Head of caudate nucleus (tissue), 42 donors: ENCODE data around the gene MXRA5.
"Not testable (repeated sequence)": the region's sequence is repeated elsewhere in the genome, so short reads cannot be mapped to it uniquely, and the experiment has no call there.

Experiments
- DNase-seq, 42 donors: peaks; one replicate each; pipeline versions ENCODE4 v3.0.0 to v3.0.0-alpha.2; 2020 to 2021; ENCODE audit warnings: mixed read lengths in 7 of 42
- intact Hi-C: fragments of 100-400 bp; cut with DNase I; formaldehyde crosslinking; loops from one replicate; pipeline ENCODE4 v1.15.0; 2022

Gene MXRA5

DNA sequence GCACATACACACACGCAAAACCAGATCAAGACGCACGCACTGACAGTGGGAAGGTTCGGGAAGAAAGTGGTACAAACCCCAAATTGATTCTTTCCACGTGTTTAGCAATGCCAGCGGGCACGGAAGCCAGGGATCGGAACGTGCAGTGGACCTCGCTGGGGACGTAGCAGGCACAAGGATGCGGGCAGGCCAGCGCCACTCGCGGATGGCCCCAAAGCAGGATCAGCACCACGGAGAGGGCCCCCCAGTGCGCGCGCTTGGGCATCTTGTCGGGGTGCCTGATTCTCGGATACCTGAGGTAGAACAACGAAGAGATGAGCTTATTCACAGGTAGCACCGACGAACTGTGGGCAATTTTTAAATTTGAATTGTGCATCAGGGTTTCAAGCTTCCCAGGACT, 2.9 kb downstream of the MXRA5 start:
- DNase-seq, intact Hi-C loops: not testable (repeated sequence)

DNA sequence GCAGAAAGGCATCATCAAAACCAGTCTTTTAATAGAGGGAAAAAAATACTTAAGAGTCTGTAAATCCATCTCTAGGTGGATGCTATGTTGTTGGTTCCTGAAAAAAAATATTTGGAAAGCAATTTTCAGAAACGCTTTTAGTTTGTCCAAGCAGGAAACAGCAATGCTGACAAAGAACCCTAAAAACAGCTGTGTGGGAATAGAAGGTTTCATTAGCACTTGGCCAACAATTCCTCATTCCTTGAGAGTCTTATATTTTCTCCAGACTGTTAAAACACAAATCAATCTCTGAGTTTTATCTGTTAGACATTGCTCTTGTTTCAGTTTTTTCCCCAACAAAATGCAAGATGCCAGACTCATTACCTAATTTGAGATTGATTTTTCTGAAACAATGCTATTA, 6.4 kb downstream of the MXRA5 start:
- no peak for DNase-seq
- intact Hi-C loops, result no loop called here

DNA sequence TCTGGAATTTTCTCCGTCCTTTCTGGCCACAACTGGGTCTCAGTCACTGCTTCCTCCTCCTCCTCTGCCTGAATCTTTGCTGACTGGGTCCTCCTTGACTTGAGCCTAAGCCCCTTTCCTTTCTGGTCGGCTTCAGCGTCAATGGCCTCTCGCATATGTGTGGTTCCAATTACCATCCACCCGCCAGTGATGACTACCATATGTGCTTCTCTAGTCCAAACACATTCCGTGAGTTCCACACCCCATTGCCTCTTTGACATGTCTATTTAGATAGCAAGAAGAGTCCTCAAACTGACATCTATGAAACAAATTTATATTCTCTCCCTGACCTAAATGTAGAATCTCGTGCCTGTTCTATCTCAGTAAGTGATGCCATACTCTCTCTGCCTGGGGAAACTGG, 19.8 kb downstream of the MXRA5 start:
- no peak for DNase-seq
- intact Hi-C loops, result no loop called here

DNA sequence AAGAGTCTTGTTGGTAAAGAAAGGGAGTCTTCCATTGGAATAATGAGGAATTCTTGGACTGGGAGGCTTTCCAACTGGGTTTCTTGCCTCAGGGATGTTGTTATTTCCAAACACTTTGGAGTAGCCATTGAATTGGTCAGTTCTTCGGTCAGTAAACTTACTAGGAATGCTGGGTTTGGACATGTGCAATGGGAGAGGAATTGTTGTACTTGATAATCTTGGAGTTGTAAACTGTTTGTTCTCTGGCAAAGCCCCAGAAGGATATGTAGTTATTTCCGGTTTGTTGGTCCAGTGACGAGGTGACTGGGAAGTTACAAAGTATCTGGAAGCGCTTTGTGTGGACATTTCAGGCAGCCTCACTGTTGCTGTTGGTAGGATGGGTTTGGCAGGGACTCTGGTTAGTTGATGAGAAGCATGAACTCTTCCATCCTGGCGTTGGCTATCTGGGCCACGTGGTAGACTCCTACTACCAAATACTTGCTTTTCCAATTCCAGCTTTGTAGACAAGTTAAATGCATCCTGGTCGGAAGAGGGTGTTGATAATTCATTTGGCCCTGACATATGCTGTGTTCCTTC, 25.9 kb downstream of the MXRA5 start:
- intact Hi-C loops, result no loop called here
- no peak for DNase-seq

DNA sequence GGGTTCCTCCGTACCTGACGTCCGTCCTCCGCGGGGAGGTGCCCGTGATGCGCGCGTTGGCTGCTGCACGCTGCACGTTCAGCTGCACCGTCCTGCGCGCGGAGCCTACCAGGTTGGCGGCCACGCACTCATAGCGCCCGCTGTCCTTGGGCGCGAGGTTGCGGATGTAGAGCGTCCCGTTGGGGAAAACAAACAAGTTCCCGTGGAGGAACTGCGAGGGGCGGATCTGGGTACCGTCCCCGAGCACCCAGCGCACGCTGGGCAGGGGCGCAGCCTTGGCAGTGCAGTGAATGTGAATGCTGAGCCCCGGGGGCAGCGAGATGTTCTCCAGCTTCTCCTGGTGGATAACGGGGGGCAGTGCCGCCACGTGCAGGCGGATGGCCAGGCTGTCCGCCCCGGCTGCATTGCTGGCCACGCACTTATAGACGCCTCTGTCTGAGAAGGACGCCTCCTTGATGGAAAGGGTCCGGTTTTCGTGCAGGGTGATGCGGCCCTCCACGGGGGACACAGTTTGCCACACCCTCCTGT, 29.2 kb downstream of the MXRA5 start:
- intact Hi-C loops, result no loop called here
- no peak for DNase-seq

DNA sequence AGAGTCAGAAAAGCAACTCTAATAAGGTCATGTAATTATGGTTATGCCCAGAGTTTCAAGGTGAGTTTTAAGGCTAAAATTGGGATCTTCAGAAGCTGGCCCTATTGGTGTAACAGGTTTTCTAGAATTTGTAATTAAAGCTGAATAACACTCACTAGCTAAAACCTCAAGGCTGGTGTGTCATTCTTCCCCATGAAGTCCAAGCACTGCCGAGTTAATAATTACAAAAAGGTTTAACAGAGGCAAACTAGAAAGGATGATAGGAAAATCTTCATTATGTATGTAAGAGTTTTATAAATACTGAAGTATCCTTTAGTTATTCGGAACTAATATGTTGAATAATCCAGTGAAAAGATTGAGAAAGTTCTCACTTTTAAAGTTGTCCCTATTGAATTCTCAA, 34.3 kb downstream of the MXRA5 start:
- no peak for DNase-seq
- intact Hi-C loops, result no loop called here

DNA sequence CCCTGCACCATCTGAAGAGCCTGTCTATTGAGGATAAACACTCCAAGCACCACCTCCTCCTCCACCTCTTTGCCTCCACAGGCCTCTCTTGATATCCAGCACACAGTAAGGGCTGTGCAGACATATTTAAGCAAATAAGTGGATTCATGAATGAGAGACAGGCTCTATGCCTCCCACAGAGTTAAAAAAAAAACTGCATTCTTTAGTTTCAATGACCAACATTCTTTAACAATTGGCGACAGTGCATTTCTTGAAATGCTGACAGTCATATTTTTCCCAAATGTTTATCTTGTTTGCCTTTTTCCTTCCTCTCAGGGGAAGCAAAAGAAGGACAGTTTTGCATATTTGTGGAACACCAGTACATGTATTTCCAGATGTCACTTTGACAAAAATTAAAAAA, 38.6 kb downstream of the MXRA5 start:
- intact Hi-C loops, result no loop called here
- no peak for DNase-seq

DNA sequence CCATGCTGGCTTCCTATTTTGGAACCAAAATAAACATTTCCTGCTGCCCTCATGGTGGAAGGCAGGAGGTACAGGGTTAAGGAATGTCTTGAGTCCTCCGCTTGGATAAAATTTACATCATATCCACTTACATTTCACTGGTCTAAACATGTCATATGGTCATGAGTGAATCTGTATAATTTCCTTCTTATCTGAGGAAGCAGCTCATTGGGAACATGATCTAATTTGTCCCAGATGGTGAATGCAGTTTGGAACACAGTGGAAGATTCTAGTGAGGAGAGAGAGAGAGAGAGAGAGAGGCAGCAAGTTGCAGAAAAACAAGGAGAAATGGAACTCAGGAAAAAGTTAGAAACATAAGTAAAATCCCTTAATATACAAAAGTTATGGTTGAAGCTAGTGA, 46.8 kb downstream of the MXRA5 start:
- no peak for DNase-seq
- intact Hi-C loops, result no loop called here

DNA sequence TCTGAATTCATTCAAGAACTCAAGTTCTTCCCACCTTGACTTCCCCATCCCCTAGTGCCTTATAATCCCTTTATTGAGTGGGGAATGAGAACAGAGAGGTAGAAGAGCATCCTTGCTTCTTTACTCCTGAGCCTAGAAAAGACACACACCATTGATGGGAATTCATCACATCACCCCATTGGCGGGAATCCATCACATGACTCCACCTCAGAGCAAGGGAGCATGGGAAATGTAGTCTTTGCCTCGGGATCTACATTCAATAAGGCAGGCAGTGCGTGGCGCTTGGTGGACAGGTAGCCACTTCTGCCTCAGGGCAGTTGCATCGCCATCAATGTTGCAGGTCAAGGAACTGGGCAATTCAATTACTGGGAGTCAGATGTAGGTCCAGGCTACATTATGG, 50.7 kb downstream of the MXRA5 start:
- intact Hi-C loops, result no loop called here
- DNase-seq, result no peak

DNA sequence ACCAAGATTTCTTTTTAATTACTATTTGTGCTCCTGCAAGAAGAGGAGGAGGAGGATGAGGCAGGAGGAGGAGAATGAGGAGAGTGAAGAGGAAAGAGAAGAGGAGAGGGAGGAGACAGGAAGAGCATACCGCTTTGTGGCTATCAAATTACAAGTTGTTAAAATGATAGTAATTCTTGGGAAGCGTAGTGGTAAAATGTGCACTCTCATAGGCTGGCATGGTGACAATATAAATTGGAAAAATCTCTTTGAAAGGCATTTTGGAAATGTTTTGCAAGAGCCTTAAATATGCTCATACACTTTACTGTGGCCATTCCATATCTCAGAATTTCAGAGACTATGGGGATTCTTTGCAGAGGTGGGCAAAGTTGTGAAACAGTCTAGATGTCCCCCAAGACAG, 53.2 kb downstream of the MXRA5 start:
- DNase-seq, result no peak
- intact Hi-C loops, result no loop called here

DNA sequence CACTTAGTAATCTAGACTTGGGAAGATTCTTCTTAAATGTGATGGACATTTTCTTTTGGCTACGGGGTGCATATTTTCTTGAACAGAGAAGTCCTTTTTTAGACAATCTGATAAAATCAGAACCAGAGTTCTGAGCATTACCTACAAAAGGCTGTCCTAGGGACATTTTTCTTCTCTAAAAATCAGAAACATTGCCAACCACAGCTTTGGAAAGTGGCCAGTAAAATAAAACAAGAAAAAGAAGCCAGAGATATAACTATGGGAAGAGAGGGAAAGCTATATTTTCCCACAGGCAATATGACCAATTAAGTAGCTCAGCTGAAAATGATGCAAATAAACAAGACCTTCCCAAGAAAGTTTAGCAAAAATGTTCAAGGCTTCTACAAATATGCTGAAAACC, 55.9 kb downstream of the MXRA5 start:
- no peak for DNase-seq
- intact Hi-C loops, result no loop called here

DNA sequence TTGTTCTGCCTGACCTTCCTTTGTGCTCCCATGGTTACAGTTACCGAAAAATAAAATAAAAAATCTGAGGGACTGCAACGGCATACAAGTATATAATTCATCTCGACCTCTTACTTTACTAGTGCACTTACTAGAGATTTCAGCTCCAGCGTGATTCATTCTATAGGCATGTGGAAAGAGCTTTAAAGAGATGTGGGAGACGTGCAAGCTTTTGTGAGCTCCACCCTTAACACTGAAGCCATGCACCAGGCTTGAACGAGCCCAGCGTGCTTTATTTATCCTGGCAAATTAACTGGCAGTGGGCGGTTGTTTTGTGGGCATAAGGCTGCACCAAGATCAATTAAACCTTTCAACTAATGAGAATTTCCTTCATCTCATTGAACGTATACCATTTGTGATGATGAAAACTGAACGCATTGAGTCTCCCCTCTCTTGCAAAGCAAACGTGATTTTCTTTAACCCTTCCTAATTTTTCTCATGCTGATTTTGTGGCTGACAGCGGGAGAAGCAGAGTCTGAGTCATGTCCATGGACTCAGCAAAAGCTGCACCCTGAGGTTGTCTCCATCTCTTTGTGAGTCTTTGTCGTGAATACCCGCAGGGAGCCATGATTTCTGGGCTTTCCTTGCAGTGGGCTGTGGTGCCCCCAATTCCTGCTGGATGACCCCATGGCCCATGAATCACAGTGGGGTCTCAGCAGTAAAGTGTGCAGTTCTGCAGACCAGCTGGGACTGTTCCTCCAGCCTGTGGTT, 60.1 kb downstream of the MXRA5 start:
- DNase-seq, result no peak
- intact Hi-C loops, result no loop called here

DNA sequence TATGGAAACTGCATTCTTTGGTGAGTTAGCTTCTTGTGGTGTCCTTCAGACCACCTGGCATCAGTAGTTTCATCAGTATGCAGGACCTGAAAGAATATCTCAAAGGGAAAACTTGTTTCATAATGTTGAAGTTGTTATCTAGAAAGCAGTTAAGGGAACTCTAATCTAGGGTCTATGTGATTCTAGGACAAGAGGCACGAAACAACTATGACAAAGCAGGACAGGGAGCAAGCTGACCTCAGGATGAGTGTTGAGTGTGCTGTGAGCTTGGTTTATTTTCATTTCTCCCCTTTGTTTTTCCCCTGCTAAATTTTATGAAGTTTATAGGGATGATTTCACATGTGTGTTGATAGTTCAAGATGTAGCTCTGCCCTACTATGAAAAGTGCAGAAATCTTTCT, 65.7 kb downstream of the MXRA5 start:
- intact Hi-C loops, result no loop called here
- no peak for DNase-seq

DNA sequence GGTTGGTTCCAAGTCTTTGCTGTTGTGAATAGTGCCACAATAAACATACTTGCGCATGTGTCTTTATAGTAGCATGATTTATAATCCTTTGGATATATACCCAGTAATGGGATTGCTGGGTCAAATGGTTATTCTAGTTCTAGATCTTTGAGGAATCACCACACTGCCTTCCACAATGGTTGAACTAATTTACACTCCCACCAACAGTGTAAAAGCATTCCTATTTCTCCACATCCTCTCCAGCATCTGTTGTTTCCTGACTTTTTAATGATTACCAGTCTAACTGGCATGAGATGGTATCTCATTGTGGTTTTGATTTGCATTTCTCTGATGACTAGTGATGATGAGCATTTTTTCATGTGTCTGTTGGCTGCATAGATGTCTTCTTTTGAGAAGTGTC, 72.8 kb downstream of the MXRA5 start:
- intact Hi-C loops, result not testable (repeated sequence)

DNA sequence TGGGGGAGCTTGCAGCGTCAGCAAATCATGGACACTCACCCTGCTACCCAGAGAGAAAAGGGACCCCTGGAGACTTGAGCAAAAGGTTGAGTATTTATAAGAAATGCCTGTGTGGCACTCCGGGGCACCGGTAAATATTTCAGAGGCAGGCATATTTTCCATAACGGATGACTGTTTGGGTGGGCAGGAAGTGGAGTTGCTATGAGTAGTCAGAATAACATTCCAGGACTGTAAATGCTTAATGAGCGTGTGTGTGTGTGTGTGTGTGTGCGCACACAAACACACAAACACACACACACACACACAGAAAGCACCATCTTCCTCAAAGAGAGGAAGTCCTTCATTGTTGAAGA, 74.6 kb downstream of the MXRA5 start:
- intact Hi-C loops, result no loop called here
- DNase-seq, result no peak

More for the DNA sequence above, 72.8 kb downstream of the MXRA5 start:
- not testable (repeated sequence) for DNase-seq

DNA sequence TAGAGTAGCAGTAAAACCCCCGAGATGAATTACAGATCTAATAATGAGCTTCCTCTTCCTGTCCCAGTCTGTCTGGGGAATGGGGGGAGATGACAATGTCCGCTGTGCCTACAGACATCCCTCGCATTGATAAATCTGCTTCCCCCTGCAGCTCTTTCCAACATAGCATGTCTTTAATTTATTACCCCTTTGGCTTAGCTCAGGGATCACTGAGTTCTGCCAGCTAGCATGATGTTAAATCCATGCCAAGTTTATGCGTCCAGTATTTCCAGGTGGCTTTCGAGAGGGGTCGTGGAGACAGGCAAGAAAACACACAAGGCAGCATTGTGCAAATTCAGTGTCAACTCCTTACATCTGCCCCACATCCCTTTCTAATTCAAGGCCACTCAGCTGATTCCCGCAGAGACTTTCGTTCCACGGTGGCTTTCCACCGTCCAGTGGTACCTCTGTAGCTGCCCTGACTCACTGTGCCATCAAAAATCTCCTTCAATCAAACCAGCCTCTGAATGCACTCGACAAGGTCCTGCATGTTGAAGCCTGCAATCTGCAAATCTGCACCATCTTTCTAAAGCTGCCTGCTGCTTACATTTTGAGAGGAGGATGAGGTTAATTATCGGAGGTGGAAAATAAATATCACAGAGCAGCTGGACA, 75.1 kb downstream of the MXRA5 start:
- intact Hi-C loops, result no loop called here
- peak in 4 of 42 donors; percentile 1 to 24 (median 12) for DNase-seq

DNA sequence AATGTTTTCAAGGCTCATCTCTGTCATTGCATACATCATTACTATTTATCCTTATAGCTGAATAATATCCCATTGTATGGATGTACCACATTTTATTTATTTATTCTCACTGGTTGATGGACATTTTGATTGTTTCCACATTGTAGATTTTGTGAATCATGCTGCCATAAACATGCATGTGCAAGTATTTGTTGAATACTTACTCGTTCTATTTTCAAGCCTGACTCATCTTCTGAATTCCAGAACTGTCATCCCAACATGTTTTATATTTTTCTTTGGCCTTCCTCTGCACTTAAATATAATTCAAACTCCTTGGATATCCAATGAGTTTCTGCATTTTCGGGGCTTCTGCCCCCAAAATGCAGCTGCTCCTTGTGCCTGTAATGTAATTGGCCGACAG, 77.6 kb downstream of the MXRA5 start:
- DNase-seq, result no peak
- intact Hi-C loops, result no loop called here

DNA sequence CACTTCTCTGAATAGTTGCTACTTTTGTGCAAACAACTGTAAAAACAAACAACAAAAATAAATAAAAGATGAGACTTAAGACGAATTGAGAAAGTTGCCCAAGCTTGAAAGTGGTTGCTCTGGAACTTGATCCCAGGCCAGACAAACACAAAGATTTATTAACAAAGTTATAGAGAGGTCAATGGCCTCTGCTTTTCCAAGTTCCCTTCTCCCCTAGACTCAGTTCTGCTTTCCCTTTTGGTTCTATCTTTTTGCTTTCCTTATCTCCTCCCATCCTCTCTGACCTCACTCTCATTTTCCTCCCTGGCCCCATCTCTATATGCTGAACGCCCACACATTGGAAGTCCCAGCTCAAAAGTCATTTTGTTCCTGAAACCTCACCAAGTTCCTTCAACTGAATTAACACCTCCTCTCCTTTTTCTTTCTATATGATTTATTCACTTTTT, 82.7 kb downstream of the MXRA5 start:
- peak in 1 of 42 donors; percentile 2 for DNase-seq
- intact Hi-C loops, result no loop called here

DNA sequence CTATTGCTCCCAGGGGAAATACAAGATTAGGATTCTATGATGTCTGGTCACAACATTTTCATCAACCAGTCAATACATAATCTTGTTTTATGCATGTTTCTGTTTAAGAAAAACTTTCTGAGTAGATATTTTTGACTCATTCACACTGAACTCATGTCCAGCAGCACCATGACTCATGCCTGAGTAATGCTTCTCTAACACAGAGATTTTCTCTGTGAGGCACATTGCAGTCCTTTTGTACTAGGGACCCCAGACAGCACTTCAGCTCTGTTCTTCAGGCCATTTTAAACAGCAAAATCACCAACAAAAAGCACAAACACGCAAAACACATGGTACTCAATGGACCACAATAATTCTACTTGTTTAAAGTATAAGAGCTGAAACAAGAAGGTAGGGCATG, 83.6 kb downstream of the MXRA5 start:
- no peak for DNase-seq
- intact Hi-C loops, result no loop called here
